Right atrium auricular region (tissue), 2 donors: Measurements from ENCODE around the gene ASB7. TPM values are rescaled to one million over a fixed set of nuclear protein-coding genes. Genes with fewer than 3 reads are reported as not detected.

Experiments
- DNase-seq: peaks from one replicate; pipeline ENCODE4 v3.0.0-alpha.2; 2019; ENCODE audit warnings: low spot score
- H3K27ac ChIP-seq, 2 donors: fragments of 200-600 bp; sonication (generic); 1 replicate in 1 of 2; 2 replicates in 1 of 2; pipeline ENCODE4 v1.5.1; 2016 to 2019
- H3K27me3 ChIP-seq, 2 donors: fragments of 200-600 bp; sonication (generic); one replicate each; pipeline versions ENCODE4 v1.5.1 to v1.6.0; 2017 to 2019
- H3K36me3 ChIP-seq: fragments of 200-600 bp; sonication (generic); one replicate; pipeline ENCODE4 v1.5.1; 2016
- H3K4me1 ChIP-seq, 2 donors: fragments of 200-600 bp; sonication (generic); one replicate each; pipeline versions ENCODE4 v1.5.1 to v1.6.0; 2017 to 2019
- H3K4me3 ChIP-seq, 2 donors: fragments of 200-600 bp; sonication (generic); 1 replicate in 1 of 2; 2 replicates in 1 of 2; pipeline ENCODE4 v1.5.1; 2017 to 2019; ENCODE audit warnings: mild to moderate bottlenecking in 1 of 2, moderate library complexity in 1 of 2
- H3K9me3 ChIP-seq, 2 donors: fragments of 200-600 bp; sonication (generic); one replicate each; pipeline ENCODE4 v1.5.1; 2019
- CTCF ChIP-seq, 2 donors: fragments of 200-600 bp; sonication (generic); IDR thresholded peaks; one replicate each; pipeline ENCODE4 v1.5.1; 2019; ENCODE audit warnings: antibody characterized with exemption in 2 of 2
- total RNA-seq, 2 donors: library from RNA; depleted of rRNA; stranded (reverse); fragments of >200 nt; gene quantifications; one replicate each; pipeline ENCODE4 v1.1.0, GENCODE V29; 2016

ASB7 gene
- total RNA-seq, 2 donors from 2014 or later, result 5.5 to 6.2 TPM

GRCh38 chr15:100614336-100614735 lies 11.9 kb downstream of the ASB7 start:
- Histone ChIP-seq H3K36me3 (peaks cover 28% of the 10 kb centered on the region), H3K4me3 (no peak overlapping the region), H3K4me1 (no peaks in the 10 kb centered on the region), H3K9me3 (no peaks in the 10 kb centered on the region), H3K27me3 (no peaks in the 10 kb centered on the region), H3K27ac (no peak overlapping the region)
- no peak for DNase-seq
- TF ChIP-seq CTCF (IDR thresholded peaks at IDR 0.05), result no peak

- Histone ChIP-seq H3K36me3 (peaks cover 28% of the 10 kb centered on the region), H3K4me1 (no peaks in the 10 kb centered on the region), H3K9me3 (no peaks in the 10 kb centered on the region), H3K27me3 (no peaks in the 10 kb centered on the region), H3K4me3 (no peak overlapping the region), H3K27ac (no peak overlapping the region)
- TF ChIP-seq CTCF (IDR thresholded peaks at IDR 0.05), result no peak
- no peak for DNase-seq
These were observed 12.5 kb downstream of the ASB7 start for GRCh38 chr15:100614918-100615317.

GRCh38 chr15:100615801-100616200 lies 13.4 kb downstream of the ASB7 start:
- no peaks in the 10 kb centered on the region for H3K4me1 ChIP-seq
- H3K27ac ChIP-seq, result no peak overlapping the region
- no peak overlapping the region for H3K4me3 ChIP-seq
- H3K27me3 ChIP-seq, result no peaks in the 10 kb centered on the region
- TF ChIP-seq CTCF (IDR thresholded peaks at IDR 0.05), result no peak
- peaks cover 23% of the 10 kb centered on the region for H3K36me3 ChIP-seq
- DNase-seq, result no peak
- H3K9me3 ChIP-seq, result no peaks in the 10 kb centered on the region

- peaks cover 19% of the 10 kb centered on the region for H3K36me3 ChIP-seq
These were observed 14.3 kb downstream of the ASB7 start for GRCh38 chr15:100616700-100617099.

GRCh38 chr15:100623301-100623700 lies 20.9 kb downstream of the ASB7 start:
- H3K9me3 ChIP-seq, result no peaks in the 10 kb centered on the region
- no peak for DNase-seq
- H3K27ac ChIP-seq, result no peak overlapping the region
- no peaks in the 10 kb centered on the region for H3K4me1 ChIP-seq
- H3K27me3 ChIP-seq, result no peaks in the 10 kb centered on the region
- no peaks in the 10 kb centered on the region for H3K36me3 ChIP-seq
- no peak overlapping the region for H3K4me3 ChIP-seq
- no peak for TF ChIP-seq CTCF (IDR thresholded peaks at IDR 0.05)

More at GRCh38 chr15:100616700-100617099, 14.3 kb downstream of the ASB7 start:
- H3K27me3 ChIP-seq, result no peaks in the 10 kb centered on the region
- DNase-seq, result no peak
- no peaks in the 10 kb centered on the region for H3K4me1 ChIP-seq
- no peak overlapping the region for H3K27ac ChIP-seq
- TF ChIP-seq CTCF (IDR thresholded peaks at IDR 0.05), result no peak
- H3K9me3 ChIP-seq, result no peaks in the 10 kb centered on the region
- H3K4me3 ChIP-seq, result no peak overlapping the region

GRCh38 chr15:100627789-100628395 lies 25.5 kb downstream of the ASB7 start:
- no peaks in the 10 kb centered on the region for H3K27me3 ChIP-seq
- H3K4me1 ChIP-seq, result no peaks in the 10 kb centered on the region
- no peak overlapping the region for H3K4me3 ChIP-seq
- TF ChIP-seq CTCF (IDR thresholded peaks at IDR 0.05), result peak; percentile 75 to 88
- no peaks in the 10 kb centered on the region for H3K9me3 ChIP-seq
- no peak overlapping the region for H3K27ac ChIP-seq
- peak; percentile 81 for DNase-seq
- H3K36me3 ChIP-seq, result peaks cover 6% of the 10 kb centered on the region
